Epithelial cell of esophagus (primary cell): Measurements from ENCODE around the gene PMVK.
A peak's percentile ranks its signal among the peaks of the same experiment; 100 is the strongest.

Experiments
- DNase-seq: peaks from one replicate; pipeline ENCODE4 v3.0.0; 2010; ENCODE audit warnings: low read depth
- H3K4me3 ChIP-seq: 2 replicates; pipeline ENCODE4 v1.5.1; 2011; ENCODE audit warnings: mild to moderate bottlenecking, low read length, control low read depth
- CTCF ChIP-seq: IDR thresholded peaks from 2 replicates; pipeline ENCODE4 v1.5.1; 2011; ENCODE audit warnings: low read depth, mild to moderate bottlenecking, low read length, control low read depth, inconsistent platforms; ENCODE audit not compliant: insufficient read depth; ENCODE audit errors: missing control alignments

PMVK gene

GRCh38 chr1:154941333-154942013, 5.0 kb upstream of the PMVK start:
- no peak for TF ChIP-seq CTCF
- no peak overlapping the region for H3K4me3 ChIP-seq
- no peak for DNase-seq

- no peak for TF ChIP-seq CTCF
- DNase-seq: no peak
- H3K4me3 ChIP-seq: no peak overlapping the region
Measured at GRCh38 chr1:154940651-154941194, 4.2 kb upstream of the PMVK start.

- no peak for TF ChIP-seq CTCF
- no peak for DNase-seq
- H3K4me3 ChIP-seq: no peak overlapping the region
Measured at GRCh38 chr1:154940213-154940560, 3.7 kb upstream of the PMVK start.

GRCh38 chr1:154938604-154939399, 2.3 kb upstream of the PMVK start:
- DNase-seq: peak; percentile 88
- no peak overlapping the region for H3K4me3 ChIP-seq
- TF ChIP-seq CTCF: peak; percentile 30

GRCh38 chr1:154937988-154938386, 1.5 kb upstream of the PMVK start:
- TF ChIP-seq CTCF: no peak
- peak overlapping the region; percentile 67 for H3K4me3 ChIP-seq
- DNase-seq: peak; percentile 70

GRCh38 chr1:154937085-154937987, 817 bp upstream of the PMVK start:
- peak overlapping the region; percentile 67 for H3K4me3 ChIP-seq
- peak; percentile 40 for TF ChIP-seq CTCF
- peak; percentile 96 for DNase-seq
